HepG2 (cell line): ENCODE data around the gene LRRC8E. TPM values are rescaled to one million over a fixed set of nuclear protein-coding genes. Genes with fewer than 3 reads are reported as not detected.

Source experiments
- AHDC1 ChIP-seq: sonication (generic); formaldehyde crosslinking; IDR thresholded peaks from 2 replicates; pipeline ENCODE4 v1.5.1; 2020; ENCODE audit warnings: mild to moderate bottlenecking, missing genetic modification reagents, borderline replicate concordance
- ARNT2 ChIP-seq: sonication (generic); formaldehyde crosslinking; IDR thresholded peaks from 2 replicates; pipeline ENCODE4 v1.8.0; 2022; ENCODE audit warnings: mild to moderate bottlenecking, low read depth, missing genetic modification reagents, moderate library complexity
- EP300 ChIP-seq, 3 experiments: sonication (generic) in 1 of 3; formaldehyde crosslinking in 1 of 3; IDR thresholded peaks; 2 replicates each; pipeline versions ENCODE4 v1.5.1 to v1.6.1; 2011 to 2020; ENCODE audit warnings: low read depth in 2 of 3, low read length in 2 of 3, borderline replicate concordance in 1 of 3, improper control_type of control experiment in 1 of 3, mild to moderate bottlenecking in 1 of 3, missing genetic modification reagents in 1 of 3, moderate library complexity in 1 of 3
- GMEB2 ChIP-seq: IDR thresholded peaks from 2 replicates; pipeline ENCODE4 v1.6.1; 2016; ENCODE audit warnings: missing biosample characterization, missing genetic modification reagents, low read depth
- KDM2A ChIP-seq: sonication (generic); formaldehyde crosslinking; IDR thresholded peaks from 2 replicates; pipeline ENCODE4 v1.4.0; 2020; ENCODE audit warnings: low read depth, missing genetic modification reagents, borderline replicate concordance
- KLF11 ChIP-seq: IDR thresholded peaks from 2 replicates; pipeline ENCODE4 v1.6.1; 2016; ENCODE audit warnings: missing compliant biosample characterization
- MAX ChIP-seq: IDR thresholded peaks from 2 replicates; pipeline ENCODE4 v1.6.1; 2012; ENCODE audit warnings: inconsistent platforms
- MTERF4 ChIP-seq: sonication (generic); formaldehyde crosslinking; IDR thresholded peaks from 2 replicates; pipeline ENCODE4 v1.8.0; 2023; ENCODE audit warnings: mild to moderate bottlenecking, missing genetic modification reagents
- SALL1 ChIP-seq: sonication (generic); formaldehyde crosslinking; IDR thresholded peaks from 2 replicates; pipeline ENCODE4 v1.8.0; 2022; ENCODE audit warnings: mild to moderate bottlenecking, missing genetic modification reagents
- SYNCRIP ChIP-seq: fragments of 200-400 bp; formaldehyde crosslinking; IDR thresholded peaks from 2 replicates; pipeline ENCODE4 v1.6.1; 2018; ENCODE audit warnings: mild to moderate bottlenecking, low read depth, low read length; ENCODE audit not compliant: insufficient read depth
- ZNF570 ChIP-seq: sonication (generic); formaldehyde crosslinking; IDR thresholded peaks from 2 replicates; pipeline ENCODE4 v1.4.0; 2020; ENCODE audit warnings: mild to moderate bottlenecking, missing genetic modification reagents, borderline replicate concordance
- ZNF879 ChIP-seq: sonication (generic); formaldehyde crosslinking; IDR thresholded peaks from 2 replicates; pipeline ENCODE4 v1.8.1; 2023; ENCODE audit warnings: missing genetic modification reagents
- polyA plus RNA-seq, 8 experiments: library from polyadenylated mRNA; depleted of rRNA in 3 of 8; stranded (reverse) in 7 of 8; unstranded in 1 of 8; fragments of >200 nt; fragmentation: Illumina TruSeq in 4 of 8; extraction: Trizol in 4 of 8; gene quantifications; 2 replicates each; pipeline versions ENCODE4 v1.2.1 to v1.2.3, GENCODE V29; 2011 to 2016; ENCODE audit warnings: low read depth in 4 of 8, missing spikeins in 1 of 8, mixed read lengths in 1 of 8; ENCODE audit not compliant: insufficient read depth in 1 of 8
- total RNA-seq, 5 experiments: library from RNA; depleted of rRNA; stranded (reverse); fragments of >200 nt; fragmentation: Illumina TruSeq; extraction: Trizol; gene quantifications; 2 replicates each; pipeline ENCODE4 v1.2.3, GENCODE V29; 2016; ENCODE audit warnings: low read depth in 1 of 5
- TF ChIP-seq, protein P1 (sequence below): sonication (generic); formaldehyde crosslinking; IDR thresholded peaks from 2 replicates; pipeline ENCODE4 v1.5.0; 2020; ENCODE audit warnings: missing genetic modification reagents, mild to moderate bottlenecking, borderline replicate concordance
- TF ChIP-seq, protein P2 (sequence below): sonication (generic); formaldehyde crosslinking; IDR thresholded peaks from 2 replicates; pipeline ENCODE4 v1.5.1; 2020; ENCODE audit warnings: mild to moderate bottlenecking, moderate library complexity, missing genetic modification reagents

The LRRC8E gene
- total and polyA plus RNA-seq, 2 of the 13 experiments (the other 11 are each of a cell fraction or from before 2014, with no cell fraction given): 8.0 to 10.3 TPM

GRCh38 chr19:7852851-7853769 is 35.2 kb upstream of the LRRC8E start (continued):
- TF ChIP-seq, protein P1, sequence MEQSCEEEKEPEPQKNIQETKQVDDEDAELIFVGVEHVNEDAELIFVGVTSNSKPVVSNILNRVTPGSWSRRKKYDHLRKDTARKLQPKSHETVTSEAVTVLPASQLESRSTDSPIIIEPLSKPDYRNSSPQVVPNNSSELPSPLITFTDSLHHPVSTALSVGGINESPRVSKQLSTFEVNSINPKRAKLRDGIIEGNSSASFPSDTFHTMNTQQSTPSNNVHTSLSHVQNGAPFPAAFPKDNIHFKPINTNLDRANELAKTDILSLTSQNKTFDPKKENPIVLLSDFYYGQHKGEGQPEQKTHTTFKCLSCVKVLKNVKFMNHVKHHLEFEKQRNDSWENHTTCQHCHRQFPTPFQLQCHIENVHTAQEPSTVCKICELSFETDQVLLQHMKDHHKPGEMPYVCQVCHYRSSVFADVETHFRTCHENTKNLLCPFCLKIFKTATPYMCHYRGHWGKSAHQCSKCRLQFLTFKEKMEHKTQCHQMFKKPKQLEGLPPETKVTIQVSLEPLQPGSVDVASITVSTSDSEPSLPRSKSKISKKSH (CRISPR knock-in tag): peak; percentile 51; the same call in 1 of the 2 replicates
- TF ChIP-seq ZNF879 (CRISPR knock-in tag): peak; percentile 88
- no peak for TF ChIP-seq SYNCRIP
- 0 out of 2 replicates have a peak, but pooled peaks have one; percentile 77 for TF ChIP-seq ZNF570
- TF ChIP-seq MTERF4 (CRISPR knock-in tag): 0 out of 2 replicates have a peak, but pooled peaks have one; percentile 55
- peak; percentile 97 for TF ChIP-seq SALL1 (CRISPR knock-in tag)
- no peak for TF ChIP-seq AHDC1
- TF ChIP-seq ARNT2 (CRISPR knock-in tag): peak; percentile 70; the same call in 1 of the 2 replicates
- TF ChIP-seq MAX: peak; percentile 99
- TF ChIP-seq KDM2A (CRISPR knock-in tag): peak; percentile 95
- TF ChIP-seq KLF11 (CRISPR knock-in tag): peak; percentile 92
- TF ChIP-seq GMEB2: peak; percentile 33; the same call in 1 of the 2 replicates
- TF ChIP-seq EP300 (IDR thresholded peaks at IDR 0.05; ENCODE audit: low read depth in 2 of 2, low read length in 2 of 2): no peak; a peak in 1 of 4 replicates
- peak; percentile 73 for TF ChIP-seq EP300 (CRISPR knock-in tag; IDR thresholded peaks at IDR 0.05; ENCODE audit: borderline replicate concordance)
- TF ChIP-seq, protein P2, sequence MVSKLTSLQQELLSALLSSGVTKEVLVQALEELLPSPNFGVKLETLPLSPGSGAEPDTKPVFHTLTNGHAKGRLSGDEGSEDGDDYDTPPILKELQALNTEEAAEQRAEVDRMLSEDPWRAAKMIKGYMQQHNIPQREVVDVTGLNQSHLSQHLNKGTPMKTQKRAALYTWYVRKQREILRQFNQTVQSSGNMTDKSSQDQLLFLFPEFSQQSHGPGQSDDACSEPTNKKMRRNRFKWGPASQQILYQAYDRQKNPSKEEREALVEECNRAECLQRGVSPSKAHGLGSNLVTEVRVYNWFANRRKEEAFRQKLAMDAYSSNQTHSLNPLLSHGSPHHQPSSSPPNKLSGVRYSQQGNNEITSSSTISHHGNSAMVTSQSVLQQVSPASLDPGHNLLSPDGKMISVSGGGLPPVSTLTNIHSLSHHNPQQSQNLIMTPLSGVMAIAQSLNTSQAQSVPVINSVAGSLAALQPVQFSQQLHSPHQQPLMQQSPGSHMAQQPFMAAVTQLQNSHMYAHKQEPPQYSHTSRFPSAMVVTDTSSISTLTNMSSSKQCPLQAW (CRISPR knock-in tag): peak; percentile 97
